GM12878 (cell line): ENCODE measurements around the gene ACSM4. TPM values are rescaled to one million over a fixed set of nuclear protein-coding genes. Genes with fewer than 3 reads are reported as not detected.
A peak's percentile ranks its signal among the peaks of the same experiment; 100 is the strongest.

Experiments
- CBX3 ChIP-seq: fragments of 200-600 bp; sonication (generic); IDR thresholded peaks from 2 replicates; pipeline ENCODE4 v1.6.1; 2016; ENCODE audit warnings: low read depth, borderline replicate concordance
- CBX5 ChIP-seq: sonication (generic); IDR thresholded peaks from 2 replicates; pipeline ENCODE4 v1.6.1; 2016; ENCODE audit warnings: low read depth, moderate library complexity, mild to moderate bottlenecking, inconsistent platforms
- CHD4 ChIP-seq: fragments of 200-600 bp; sonication (generic); IDR thresholded peaks from 2 replicates; pipeline ENCODE4 v1.6.1; 2016; ENCODE audit warnings: mild to moderate bottlenecking
- CREB1 ChIP-seq: IDR thresholded peaks from 2 replicates; pipeline ENCODE4 v1.6.1; 2012; ENCODE audit warnings: low read depth, mild to moderate bottlenecking, inconsistent platforms
- CREM ChIP-seq: IDR thresholded peaks from 2 replicates; pipeline ENCODE4 v1.6.1; 2014; ENCODE audit warnings: antibody characterized with exemption, low read depth
- E4F1 ChIP-seq: fragments of 450-650 bp; IDR thresholded peaks from 2 replicates; pipeline ENCODE4 v1.6.1; 2018; ENCODE audit warnings: borderline replicate concordance, mild to moderate bottlenecking; ENCODE audit not compliant: partially characterized antibody
- ELK1 ChIP-seq: IDR thresholded peaks from 2 replicates; pipeline ENCODE4 v1.6.1; 2012; ENCODE audit warnings: low read depth, low read length, improper control_type of control experiment
- EZH2 ChIP-seq: IDR thresholded peaks from 2 replicates; pipeline ENCODE4 v1.6.1; 2012; ENCODE audit warnings: low read depth, mild to moderate bottlenecking, control low read depth, inconsistent platforms, low read length, borderline replicate concordance; ENCODE audit not compliant: control insufficient read depth
- FOXM1 ChIP-seq: IDR thresholded peaks from 2 replicates; pipeline ENCODE4 v1.6.1; 2012; ENCODE audit warnings: low read depth, mild to moderate bottlenecking, inconsistent platforms, low read length, moderate library complexity
- NBN ChIP-seq: fragments of 450-650 bp; IDR thresholded peaks from 2 replicates; pipeline ENCODE4 v1.6.1; 2016
- POLR2A ChIP-seq: IDR thresholded peaks from 2 replicates; pipeline ENCODE4 v1.6.1; 2011; ENCODE audit warnings: low read depth, mild to moderate bottlenecking, low read length
- POLR2AphosphoS2 ChIP-seq: IDR thresholded peaks from 2 replicates; pipeline ENCODE4 v1.6.1; 2011; ENCODE audit warnings: low read depth, mild to moderate bottlenecking, low read length, improper control_type of control experiment, moderate library complexity
- RBBP5 ChIP-seq: fragments of 200-600 bp; sonication (generic); conservative IDR thresholded peaks from 2 replicates; pipeline ENCODE4 v1.6.1; 2016
- SMAD5 ChIP-seq: IDR thresholded peaks from 2 replicates; pipeline ENCODE4 v1.6.1; 2016; ENCODE audit warnings: antibody characterized with exemption, low read depth
- SPI1 ChIP-seq: IDR thresholded peaks from 2 replicates; pipeline ENCODE4 v1.6.1; 2011; ENCODE audit warnings: low read depth, mild to moderate bottlenecking, low read length, moderate library complexity, borderline replicate concordance; ENCODE audit not compliant: insufficient read depth
- STAT1 ChIP-seq: fragments of 450-650 bp; conservative IDR thresholded peaks from 2 replicates; pipeline ENCODE4 v1.6.1; 2014; ENCODE audit warnings: antibody characterized with exemption, mild to moderate bottlenecking
- YY1 ChIP-seq: IDR thresholded peaks from 2 replicates; pipeline ENCODE4 v1.6.1; 2011; ENCODE audit warnings: low read depth, mild to moderate bottlenecking, low read length
- ZBTB4 ChIP-seq: fragments of 450-650 bp; formaldehyde crosslinking; IDR thresholded peaks from 2 replicates; pipeline ENCODE4 v1.4.0; 2022; ENCODE audit warnings: mild to moderate bottlenecking, moderate library complexity
- ZNF207 ChIP-seq: fragments of 450-650 bp; IDR thresholded peaks from 2 replicates; pipeline ENCODE4 v1.6.1; 2014; ENCODE audit warnings: antibody characterized with exemption, mild to moderate bottlenecking, borderline replicate concordance
- ZNF384 ChIP-seq: IDR thresholded peaks from 2 replicates; pipeline ENCODE4 v1.6.1; 2012; ENCODE audit warnings: low read depth, mild to moderate bottlenecking, low read length, improper control_type of control experiment, borderline replicate concordance
- ZZZ3 ChIP-seq: IDR thresholded peaks from 2 replicates; pipeline ENCODE4 v1.6.1; 2011; ENCODE audit warnings: low read depth; ENCODE audit not compliant: control insufficient read depth, insufficient read length
- polyA plus RNA-seq, 11 experiments: library from polyadenylated mRNA; depleted of rRNA in 4 of 11; unstranded in 6 of 11; stranded (reverse) in 5 of 11; fragments of >200 nt; fragmentation: Nextera tagmentation in 4 of 11; fragmentation: Illumina TruSeq in 1 of 11; extraction: Ambion mirVana in 4 of 11; extraction: Trizol in 1 of 11; gene quantifications; 1 replicate in 1 of 11; 2 replicates in 10 of 11; pipeline versions ENCODE4 v1.2.1 to v1.2.3, GENCODE V29; 2011 to 2016; ENCODE audit warnings: inconsistent platforms in 2 of 11, missing spikeins in 2 of 11, low read depth in 1 of 11
- total RNA-seq, 4 experiments: library from RNA; depleted of rRNA in 3 of 4; stranded (reverse); fragments of >200 nt in 3 of 4; fragmentation: Illumina TruSeq in 1 of 4; extraction: Trizol in 1 of 4; gene quantifications; 2 replicates each; pipeline versions ENCODE4 v1.2.1 to v1.2.3, GENCODE V29; 2013 to 2021

ACSM4 gene
- total and polyA plus RNA-seq, 10 of the 15 experiments (the other 5 are each of a cell fraction or from before 2014, with no cell fraction given) = not detected

GRCh38 chr12:7369274-7369729 lies 65.4 kb downstream of the ACSM4 start (continued):
- TF ChIP-seq E4F1 = no peak
- TF ChIP-seq FOXM1 = no peak
- TF ChIP-seq RBBP5 = no peak
- no peak for TF ChIP-seq POLR2A
- no peak for TF ChIP-seq ZBTB4 (CRISPR knock-in tag)
- TF ChIP-seq SMAD5 = no peak
- TF ChIP-seq POLR2AphosphoS2 = no peak
- no peak for TF ChIP-seq CBX5
- no peak for TF ChIP-seq CHD4
- TF ChIP-seq YY1 = no peak
- no peak for TF ChIP-seq CREM
- TF ChIP-seq ZZZ3 = no peak
- TF ChIP-seq CREB1 = peak; percentile 56; the same call in 1 of the 2 replicates
- peak; percentile 13; the same call in 1 of the 2 replicates for TF ChIP-seq SPI1
- no peak for TF ChIP-seq EZH2
- TF ChIP-seq NBN = no peak
- no peak for TF ChIP-seq STAT1
- no peak for TF ChIP-seq CBX3
- TF ChIP-seq ZNF207 = no peak
- no peak for TF ChIP-seq ELK1
- no peak for TF ChIP-seq ZNF384
